ENCODE data around the gene INTS1.

GRCh38 chr7:1533255-1533546 lies 29.0 kb upstream of the INTS1 start:
- TF ChIP-seq CTCF (IDR thresholded peaks at IDR 0.05; ENCODE audit: low read length) (no peak), EZH2 (IDR thresholded peaks at IDR 0.05; ENCODE audit: borderline replicate concordance, low read length) (no peak)

All from OCI-LY1 (cell line).